ENCODE measurements around the gene SLIT1.

The SLIT1 gene

GRCh38 chr10:97042081-97042480 is 143.7 kb downstream of the SLIT1 start:
- Histone ChIP-seq H3K4me3 (ENCODE audit: low read depth, low read length) (no peak overlapping the region), H3K36me3 (peaks cover 15% of the 10 kb centered on the region), H3K27ac (no peak overlapping the region), H3K27me3 (ENCODE audit: insufficient read depth, low read depth, severe bottlenecking) (no peaks in the 10 kb centered on the region), H3K9me3 (ENCODE audit: severe bottlenecking) (peaks cover 3% of the 10 kb centered on the region)
- TF ChIP-seq CTCF (IDR thresholded peaks at IDR 0.05; ENCODE audit: low read depth, low read length) = no peak
- DNase-seq = no peak

GRCh38 chr10:97040706-97041105 is 145.1 kb downstream of the SLIT1 start:
- Histone ChIP-seq H3K27me3 (ENCODE audit: insufficient read depth, low read depth, severe bottlenecking) (no peaks in the 10 kb centered on the region), H3K9me3 (ENCODE audit: severe bottlenecking) (peaks cover 3% of the 10 kb centered on the region), H3K4me3 (ENCODE audit: low read depth, low read length) (no peak overlapping the region), H3K36me3 (peaks cover 8% of the 10 kb centered on the region), H3K27ac (no peak overlapping the region)
- DNase-seq = no peak
- TF ChIP-seq CTCF (IDR thresholded peaks at IDR 0.05; ENCODE audit: low read depth, low read length) = no peak

GRCh38 chr10:97040248-97040584 is 145.5 kb downstream of the SLIT1 start:
- Histone ChIP-seq H3K4me3 (ENCODE audit: low read depth, low read length) (no peak overlapping the region), H3K36me3 (peaks cover 4% of the 10 kb centered on the region), H3K27ac (no peak overlapping the region), H3K9me3 (ENCODE audit: severe bottlenecking) (peaks cover 3% of the 10 kb centered on the region), H3K27me3 (ENCODE audit: insufficient read depth, low read depth, severe bottlenecking) (no peaks in the 10 kb centered on the region)
- DNase-seq = no peak
- TF ChIP-seq CTCF (IDR thresholded peaks at IDR 0.05; ENCODE audit: low read depth, low read length) = no peak

GRCh38 chr10:97039538-97040247 is 146.1 kb downstream of the SLIT1 start:
- Histone ChIP-seq H3K36me3 (peaks cover 2% of the 10 kb centered on the region), H3K27me3 (ENCODE audit: insufficient read depth, low read depth, severe bottlenecking) (no peaks in the 10 kb centered on the region), H3K27ac (no peak overlapping the region), H3K4me3 (ENCODE audit: low read depth, low read length) (no peak overlapping the region), H3K9me3 (ENCODE audit: severe bottlenecking) (peaks cover under 1% of the 10 kb centered on the region)
- no peak for TF ChIP-seq CTCF (IDR thresholded peaks at IDR 0.05; ENCODE audit: low read depth, low read length)
- no peak for DNase-seq

- Histone ChIP-seq H3K36me3 (no peaks in the 10 kb centered on the region; the same call in 1 of the 2 replicates), H3K9me3 (ENCODE audit: severe bottlenecking) (no peaks in the 10 kb centered on the region), H3K4me3 (ENCODE audit: low read depth, low read length) (no peak overlapping the region), H3K27ac (no peak overlapping the region), H3K27me3 (ENCODE audit: insufficient read depth, low read depth, severe bottlenecking) (no peaks in the 10 kb centered on the region)
- no peak for TF ChIP-seq CTCF (IDR thresholded peaks at IDR 0.05; ENCODE audit: low read depth, low read length)
- DNase-seq = no peak
Measured at GRCh38 chr10:97038688-97039087, 147.1 kb downstream of the SLIT1 start.

All from WERI-Rb-1 (cell line).